ENCODE data around the gene LAPTM5.

LAPTM5 gene

DNA sequence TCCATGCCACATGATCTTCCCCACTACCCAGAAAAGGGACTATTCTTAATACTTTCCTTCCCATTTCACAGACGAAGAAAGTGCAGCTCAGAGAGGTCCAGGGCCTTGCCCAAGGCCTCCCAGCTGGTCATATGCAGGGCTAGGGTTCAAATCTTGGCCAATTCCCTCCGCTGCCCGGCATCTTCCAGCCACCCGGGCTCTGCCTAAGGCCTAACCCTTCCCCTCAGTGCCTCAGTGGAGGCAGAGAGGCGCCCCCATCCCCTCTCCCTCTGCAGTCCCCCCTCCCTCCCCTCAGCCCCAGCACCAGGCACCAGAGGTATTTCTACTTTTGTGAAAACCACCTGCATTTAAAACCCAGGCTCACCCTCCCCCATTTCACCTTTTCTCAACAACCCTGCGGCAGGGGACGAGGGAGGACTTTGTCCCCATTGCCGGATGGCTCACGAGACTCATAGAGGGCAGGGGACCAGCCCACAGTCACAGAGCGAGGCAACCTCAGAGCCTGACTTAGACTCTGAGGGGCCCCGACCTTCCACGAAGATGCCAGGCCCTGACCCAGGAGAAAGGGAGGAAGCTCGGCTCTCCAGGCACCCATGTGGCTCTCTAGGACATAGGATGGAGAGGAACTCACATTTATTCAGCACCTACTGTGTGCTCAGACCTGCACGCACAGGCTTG lies 12.3 kb downstream of the LAPTM5 start:
- in situ Hi-C loops (cut with HindIII; ENCODE audit: low sequenced_read_pairs): no loop called here

DNA sequence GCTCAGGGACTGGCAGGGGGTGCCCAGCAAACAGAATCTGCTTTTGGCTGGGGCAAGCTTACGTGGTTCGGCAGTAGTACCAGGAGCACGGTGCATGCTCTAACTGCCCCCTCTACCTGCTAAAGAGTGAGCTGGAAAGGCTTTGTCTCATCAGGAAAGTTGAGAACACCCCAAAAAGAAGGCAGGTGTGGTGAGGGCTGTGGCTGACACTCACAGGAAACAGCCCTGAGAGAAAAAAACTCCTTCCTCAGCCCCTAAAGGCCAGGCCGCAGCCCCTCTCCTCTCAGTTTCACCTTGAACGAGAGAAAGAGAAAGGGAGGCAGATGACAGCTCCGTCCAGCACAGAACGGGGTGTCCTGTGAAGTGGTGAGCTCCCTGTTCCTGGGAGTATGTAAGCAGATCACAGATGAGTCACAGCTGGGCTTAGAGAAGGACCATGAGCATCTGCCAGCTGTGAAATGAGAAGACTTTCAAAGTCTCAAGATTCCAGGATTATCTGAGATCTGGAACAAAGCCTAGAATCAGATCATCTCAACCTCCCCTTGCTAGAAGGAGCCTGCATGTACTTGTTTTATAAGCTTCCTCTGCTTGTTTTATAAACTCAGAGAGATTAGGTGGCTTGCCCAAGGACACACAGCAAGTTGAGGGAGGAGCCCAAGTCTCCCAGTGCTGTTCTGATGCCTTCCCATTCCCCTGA lies 13.4 kb downstream of the LAPTM5 start:
- in situ Hi-C loops (cut with HindIII; ENCODE audit: low sequenced_read_pairs): no loop called here

DNA sequence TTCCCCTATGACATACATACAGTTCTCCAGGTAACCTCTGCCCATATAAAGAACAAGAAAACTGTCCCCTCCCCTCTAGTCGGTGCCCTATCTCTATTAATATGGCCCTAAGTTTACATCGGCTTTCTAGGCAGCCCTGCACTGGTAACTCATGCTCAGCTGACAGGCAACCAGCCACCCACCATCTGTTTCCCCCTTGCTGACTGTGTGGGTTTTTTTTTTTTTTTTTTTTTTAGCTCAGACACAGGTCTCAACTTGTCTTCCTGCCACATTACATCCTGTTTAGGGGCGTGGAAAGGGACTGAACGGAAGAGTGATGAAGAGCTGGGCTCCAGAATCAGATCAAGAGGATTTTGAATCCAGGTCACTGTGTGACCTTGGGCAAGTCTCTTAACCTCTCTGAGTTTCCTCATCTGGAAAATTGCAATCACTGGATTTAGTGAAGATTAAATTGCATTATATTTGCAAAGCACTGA lies 14.0 kb downstream of the LAPTM5 start:
- in situ Hi-C loops (cut with HindIII; ENCODE audit: low sequenced_read_pairs): no loop called here

GRCh38 chr1:30742963-30743559 lies 14.5 kb downstream of the LAPTM5 start:
- in situ Hi-C loops (cut with HindIII; ENCODE audit: low sequenced_read_pairs): no loop called here

DNA sequence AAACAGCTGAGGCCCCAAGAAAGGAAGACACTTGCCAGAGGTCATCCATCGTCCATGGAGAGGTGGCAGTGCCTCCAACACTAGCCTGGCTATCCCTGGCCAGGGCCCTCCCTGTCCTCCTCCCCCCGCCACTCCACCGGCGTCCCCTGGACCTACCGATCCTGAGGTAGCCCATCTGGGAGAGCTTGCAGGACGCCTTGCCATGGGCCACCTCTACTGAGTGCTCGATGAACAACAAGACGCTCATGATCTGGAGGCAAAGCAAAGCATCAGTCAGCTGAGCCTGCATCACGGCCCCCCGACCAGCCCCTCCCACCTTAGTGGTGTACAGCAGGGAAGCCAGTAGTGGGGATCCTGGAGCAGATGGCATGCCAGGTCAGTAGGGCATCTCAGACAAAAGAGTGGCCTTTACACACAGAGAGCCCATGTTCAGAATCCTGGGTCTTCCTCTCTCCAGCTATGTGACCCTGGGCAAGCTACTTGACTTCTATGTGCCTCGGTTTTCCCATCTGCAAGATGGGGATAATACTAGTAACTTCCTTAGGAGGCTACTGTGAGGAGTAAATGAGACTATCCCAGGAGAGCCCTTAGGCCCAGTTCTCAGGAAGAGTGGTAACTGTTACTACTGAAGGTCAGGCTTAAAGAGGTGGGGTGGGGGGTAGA lies 15.1 kb downstream of the LAPTM5 start:
- in situ Hi-C loops (cut with HindIII; ENCODE audit: low sequenced_read_pairs): no loop called here

GRCh38 chr1:30741239-30741894 lies 16.2 kb downstream of the LAPTM5 start:
- in situ Hi-C loops (cut with HindIII; ENCODE audit: low sequenced_read_pairs): no loop called here

GRCh38 chr1:30740251-30741238 lies 17.0 kb downstream of the LAPTM5 start:
- in situ Hi-C loops (cut with HindIII; ENCODE audit: low sequenced_read_pairs): no loop called here

GRCh38 chr1:30739601-30740000 lies 18.0 kb downstream of the LAPTM5 start:
- in situ Hi-C loops (cut with HindIII; ENCODE audit: low sequenced_read_pairs): no loop called here

DNA sequence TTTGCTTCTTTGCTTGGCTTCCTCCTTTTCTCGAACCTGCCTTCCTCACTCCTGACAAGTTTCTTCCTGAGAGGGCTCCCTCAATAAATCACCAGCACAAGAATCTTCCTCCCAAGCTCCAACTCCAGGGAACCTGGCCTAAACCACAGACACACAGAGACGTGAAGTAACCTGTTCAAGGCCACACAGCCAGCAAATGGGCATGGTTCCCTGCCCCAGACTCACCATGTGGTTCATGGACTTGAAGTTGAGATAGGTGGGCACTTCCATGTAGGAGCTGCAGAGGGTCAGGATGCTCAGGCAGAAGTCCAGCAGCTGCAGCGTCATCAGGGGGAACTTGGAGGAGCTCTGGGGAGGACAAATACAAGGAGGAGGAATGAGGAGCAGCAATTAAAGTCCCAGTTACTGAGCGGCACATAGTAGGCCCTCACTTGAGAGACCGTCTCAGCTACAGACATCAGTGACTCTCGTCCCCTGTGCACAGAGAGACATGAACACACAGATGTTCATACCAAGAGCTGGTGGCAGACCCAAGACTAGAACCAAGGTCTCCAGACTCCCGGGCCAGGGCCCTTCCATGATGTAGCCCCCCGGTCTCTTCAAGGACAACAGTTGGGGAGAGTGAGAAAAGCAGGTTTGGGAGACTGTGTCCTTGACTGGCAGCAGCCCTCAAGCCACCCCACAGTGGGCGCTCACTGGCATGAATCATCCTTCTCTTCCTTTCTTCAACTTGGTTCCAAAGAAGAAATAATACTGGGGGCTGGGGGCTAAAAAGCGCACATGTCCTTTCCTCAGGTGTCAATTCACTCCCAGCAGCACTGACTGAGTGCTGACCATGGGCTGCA lies 18.6 kb downstream of the LAPTM5 start:
- in situ Hi-C loops (cut with HindIII; ENCODE audit: low sequenced_read_pairs): no loop called here

DNA sequence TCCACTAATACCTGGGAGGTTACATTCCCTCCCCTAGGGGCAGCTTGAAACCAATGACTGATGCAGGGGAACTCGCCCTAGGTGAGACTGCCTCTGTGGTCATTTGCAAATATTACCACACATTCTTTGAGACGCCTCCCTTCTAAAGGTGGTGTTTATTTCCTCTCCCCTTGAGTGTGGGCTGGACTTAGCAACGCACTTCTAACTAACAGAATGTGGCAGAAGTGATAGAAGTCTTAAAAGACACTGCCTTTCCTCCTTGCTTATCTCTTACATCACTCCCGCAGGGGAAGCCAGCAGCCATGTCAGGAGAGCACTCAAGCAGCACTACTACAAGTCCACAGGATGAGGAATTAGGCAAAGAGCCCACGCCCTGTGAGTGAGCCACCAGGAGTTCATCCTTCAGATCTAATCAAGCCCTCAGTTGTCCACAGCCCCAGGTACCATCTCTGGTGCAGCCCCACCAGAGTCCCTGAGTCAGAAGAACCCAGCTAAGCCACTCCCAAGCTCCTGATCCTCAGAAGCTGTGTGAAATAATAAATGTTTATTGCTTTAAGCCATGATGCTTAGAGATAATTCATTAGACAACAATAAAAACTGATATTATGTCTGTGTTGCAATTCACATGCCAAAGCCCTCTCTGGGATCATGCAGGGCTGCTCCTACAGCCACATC lies 19.4 kb downstream of the LAPTM5 start:
- in situ Hi-C loops (cut with HindIII; ENCODE audit: low sequenced_read_pairs): no loop called here

DNA sequence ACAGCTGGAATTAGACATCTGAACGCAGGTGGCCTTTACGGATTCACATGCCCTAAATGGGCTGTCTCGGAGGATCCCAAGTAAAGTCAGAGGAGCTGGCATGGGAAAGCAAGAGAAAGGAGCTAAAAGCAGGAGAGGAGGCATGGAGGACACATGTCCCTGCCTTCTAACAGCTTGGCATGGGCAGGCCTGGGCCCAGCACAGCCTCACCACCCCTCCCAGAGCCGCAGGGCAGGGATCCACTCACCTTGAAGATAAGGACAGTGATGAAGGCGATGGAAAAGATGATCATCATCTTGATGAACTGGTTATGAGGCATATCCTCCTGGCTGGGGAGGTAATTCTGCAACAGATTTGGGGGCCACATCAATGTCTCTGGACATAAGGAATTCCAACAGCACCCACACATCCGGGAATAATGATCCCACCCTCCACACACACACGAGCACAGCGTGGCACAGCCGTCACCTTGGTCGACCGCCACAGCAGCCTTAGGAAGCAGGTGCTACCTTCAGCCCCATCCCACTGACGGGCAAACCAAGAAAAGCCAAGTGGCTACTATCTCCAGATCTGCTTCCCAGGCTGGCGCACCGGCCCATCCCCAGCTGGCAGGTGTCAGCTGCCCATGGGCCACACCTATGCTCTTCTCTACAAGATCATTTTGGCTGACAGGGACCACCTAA lies 20.1 kb downstream of the LAPTM5 start:
- in situ Hi-C loops (cut with HindIII; ENCODE audit: low sequenced_read_pairs): no loop called here

DNA sequence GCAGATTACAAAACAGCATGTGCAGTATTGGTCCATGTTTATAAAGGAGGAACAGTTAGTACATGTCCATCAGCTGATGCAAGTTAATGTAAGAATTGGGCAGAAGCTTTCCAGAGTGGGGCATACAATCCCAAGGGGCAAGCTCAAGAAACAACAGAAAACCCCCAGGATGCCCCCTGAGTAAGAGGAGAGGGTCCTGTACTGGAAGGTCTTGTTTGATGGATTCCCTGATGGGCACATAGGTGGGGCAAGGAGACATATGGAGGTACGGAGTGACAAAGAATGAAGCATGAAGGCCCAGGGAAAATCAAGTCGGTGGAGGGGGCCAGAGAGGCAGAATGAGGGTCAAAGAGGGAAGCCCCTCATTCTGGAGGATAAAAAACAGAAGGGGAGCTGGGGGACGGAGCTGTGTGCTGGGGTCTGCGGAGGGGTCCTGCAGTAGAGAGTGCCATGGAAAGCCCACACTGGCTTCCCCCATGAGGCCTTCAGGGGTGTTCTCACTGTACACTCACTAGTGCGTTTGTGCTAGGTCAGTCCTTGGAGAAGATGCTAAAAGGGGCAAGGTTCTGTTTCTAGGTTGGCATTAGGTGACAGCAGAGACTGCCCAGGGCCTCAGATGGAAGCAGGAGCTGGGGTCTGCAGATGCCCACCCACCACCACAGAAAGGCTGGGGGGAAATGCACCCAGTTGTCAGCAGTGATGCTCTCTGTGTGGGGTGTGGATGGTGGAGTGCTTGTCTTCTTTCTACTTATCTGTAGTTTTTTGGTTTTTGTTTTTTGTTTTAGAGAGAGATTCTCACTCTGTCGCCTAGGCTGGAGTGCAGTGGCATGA lies 21.7 kb downstream of the LAPTM5 start:
- in situ Hi-C loops (cut with HindIII; ENCODE audit: low sequenced_read_pairs): no loop called here

- in situ Hi-C loops (cut with HindIII; ENCODE audit: low sequenced_read_pairs): no loop called here
Observed at GRCh38 chr1:30735124-30735523, 22.4 kb downstream of the LAPTM5 start.

DNA sequence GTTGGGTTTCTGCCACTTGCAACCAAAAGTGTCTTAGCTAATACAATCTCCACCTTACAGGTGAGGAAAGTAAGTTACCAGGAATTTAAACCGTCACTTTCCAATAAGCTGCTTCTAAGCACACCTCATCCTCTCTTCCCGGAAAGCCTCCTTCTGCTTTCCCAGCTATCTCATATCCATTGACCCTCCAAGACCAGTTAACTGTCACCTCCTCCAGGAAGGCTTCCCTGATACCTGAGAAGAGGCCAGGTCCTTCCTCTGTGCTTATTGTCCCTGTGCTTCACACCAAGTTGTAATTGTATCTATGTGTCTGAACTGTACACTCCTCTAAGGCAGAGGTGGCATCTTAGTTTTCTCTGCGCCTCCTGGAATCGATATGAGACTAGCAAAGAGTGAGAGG lies 23.0 kb downstream of the LAPTM5 start:
- in situ Hi-C loops (cut with HindIII; ENCODE audit: low sequenced_read_pairs): no loop called here

DNA sequence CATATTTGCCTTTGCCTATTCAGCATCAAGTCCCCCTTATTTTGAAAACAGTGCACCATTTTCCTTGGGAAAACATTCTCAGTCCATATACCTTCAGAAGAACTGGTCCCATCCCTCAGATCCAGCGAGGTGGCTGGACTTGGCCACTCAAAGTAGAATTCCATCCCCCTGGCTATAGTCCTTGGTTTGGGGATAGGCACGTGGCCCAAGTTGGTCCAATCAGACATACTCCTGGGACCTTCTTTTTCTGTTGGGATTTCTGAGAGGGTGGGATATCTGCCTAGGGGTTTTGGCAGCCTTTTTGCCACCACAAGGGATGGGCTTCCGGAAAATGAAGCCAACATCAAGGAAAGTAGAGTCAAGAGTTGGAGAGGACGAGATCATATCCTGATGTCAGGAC lies 23.5 kb downstream of the LAPTM5 start:
- in situ Hi-C loops (cut with HindIII; ENCODE audit: low sequenced_read_pairs): no loop called here

GRCh38 chr1:30733493-30733892 lies 24.1 kb downstream of the LAPTM5 start:
- in situ Hi-C loops (cut with HindIII; ENCODE audit: low sequenced_read_pairs): no loop called here

All from endothelial cell of hepatic sinusoid (primary cell).